Liver (tissue), 9 donors: ENCODE results near the gene GLI2. TPM values are rescaled to one million over a fixed set of nuclear protein-coding genes. Genes with fewer than 3 reads are reported as not detected.

Source experiments
- DNase-seq: peaks from one replicate; pipeline ENCODE4 v3.0.0-alpha.2; 2017; ENCODE audit warnings: low spot score
- H3K27ac ChIP-seq, 2 donors: one replicate each; pipeline ENCODE4 v1.7.0; 2013; ENCODE audit warnings: inconsistent platforms in 2 of 2, low read length in 2 of 2, control low read depth in 1 of 2, low read depth in 1 of 2, mild to moderate bottlenecking in 1 of 2
- H3K27me3 ChIP-seq, 4 donors: one replicate each; pipeline versions ENCODE4 v1.6.1 to v1.7.0; 2013; ENCODE audit warnings: low read length in 3 of 4, inconsistent platforms in 1 of 4, mild to moderate bottlenecking in 1 of 4, moderate library complexity in 1 of 4; ENCODE audit not compliant: control insufficient read depth in 4 of 4, insufficient read depth in 4 of 4
- H3K36me3 ChIP-seq, 4 donors: one replicate each; pipeline versions ENCODE4 v1.6.1 to v1.7.0; 2013; ENCODE audit warnings: low read length in 3 of 4, mild to moderate bottlenecking in 3 of 4, low read depth in 1 of 4, moderate library complexity in 1 of 4; ENCODE audit not compliant: control insufficient read depth in 4 of 4, insufficient read depth in 3 of 4
- H3K4me1 ChIP-seq, 4 donors: one replicate each; pipeline versions ENCODE4 v1.6.1 to v1.7.0; 2013; ENCODE audit warnings: low read length in 3 of 4, mild to moderate bottlenecking in 3 of 4, moderate library complexity in 1 of 4; ENCODE audit not compliant: control insufficient read depth in 4 of 4, insufficient read depth in 4 of 4
- H3K4me3 ChIP-seq, 3 donors: one replicate each; pipeline versions ENCODE4 v1.6.1 to v1.7.0; 2013; ENCODE audit warnings: low read length in 3 of 3, control low read depth in 1 of 3, low read depth in 1 of 3, mild to moderate bottlenecking in 1 of 3
- H3K9ac ChIP-seq, 2 donors: one replicate each; pipeline ENCODE4 v1.7.0; 2013; ENCODE audit warnings: low read length in 2 of 2, mild to moderate bottlenecking in 2 of 2, moderate library complexity in 2 of 2, control low read depth in 1 of 2, low read depth in 1 of 2
- H3K9me3 ChIP-seq, 4 donors: one replicate each; pipeline versions ENCODE4 v1.6.1 to v1.7.0; 2013; ENCODE audit warnings: low read length in 3 of 4; ENCODE audit not compliant: control insufficient read depth in 4 of 4
- EGR1 ChIP-seq, 2 donors: IDR thresholded peaks; 2 replicates each; pipeline ENCODE4 v1.6.1; 2016 to 2018; ENCODE audit warnings: antibody characterized with exemption in 2 of 2, low read depth in 2 of 2
- FOXA1 ChIP-seq: IDR thresholded peaks from 2 replicates; pipeline ENCODE4 v1.6.1; 2016; ENCODE audit warnings: antibody characterized with exemption
- FOXA2 ChIP-seq: IDR thresholded peaks from 2 replicates; pipeline ENCODE4 v1.6.1; 2016; ENCODE audit warnings: antibody characterized with exemption
- GABPA ChIP-seq, 2 donors: IDR thresholded peaks in 1 of 2; conservative IDR thresholded peaks in 1 of 2; 2 replicates each; pipeline ENCODE4 v1.6.1; 2016; ENCODE audit warnings: antibody characterized with exemption in 2 of 2, mild to moderate bottlenecking in 1 of 2, moderate library complexity in 1 of 2
- HNF4A ChIP-seq, 2 donors: conservative IDR thresholded peaks; 2 replicates each; pipeline ENCODE4 v1.6.1; 2016; ENCODE audit warnings: antibody characterized with exemption in 2 of 2, mild to moderate bottlenecking in 2 of 2
- HNF4G ChIP-seq: IDR thresholded peaks from 2 replicates; pipeline ENCODE4 v1.6.1; 2016; ENCODE audit warnings: antibody characterized with exemption
- JUND ChIP-seq, 2 donors: IDR thresholded peaks; 2 replicates each; pipeline ENCODE4 v1.6.1; 2016; ENCODE audit warnings: antibody characterized with exemption in 2 of 2
- NR2F2 ChIP-seq: IDR thresholded peaks from 2 replicates; pipeline ENCODE4 v1.6.1; 2016; ENCODE audit warnings: antibody characterized with exemption
- RAD21 ChIP-seq, 2 donors: IDR thresholded peaks; 2 replicates each; pipeline ENCODE4 v1.6.1; 2016; ENCODE audit warnings: antibody characterized with exemption in 2 of 2, mild to moderate bottlenecking in 2 of 2
- SP1 ChIP-seq: IDR thresholded peaks from 2 replicates; pipeline ENCODE4 v1.6.1; 2018; ENCODE audit warnings: antibody characterized with exemption, mild to moderate bottlenecking
- TAF1 ChIP-seq: conservative IDR thresholded peaks from 2 replicates; pipeline ENCODE4 v1.6.1; 2016; ENCODE audit warnings: antibody characterized with exemption, mild to moderate bottlenecking
- YY1 ChIP-seq: IDR thresholded peaks from 2 replicates; pipeline ENCODE4 v1.6.1; 2016; ENCODE audit warnings: antibody characterized with exemption, mild to moderate bottlenecking
- WGBS: extraction: QIAGEN DNeasy Blood & Tissue Kit; methylation state at CpG from one replicate; pipeline ENCODE4 v1.1.7; 2013; 5-methylcytosine and 5-hydroxymethylcytosine counted together
- polyA plus RNA-seq, 2 donors: library from polyadenylated mRNA; stranded (reverse) in 1 of 2; unstranded in 1 of 2; fragments of 200-250 nt in 1 of 2; fragments of >200 nt in 1 of 2; fragmentation: Nextera tagmentation in 1 of 2; extraction: Ambion mirVana in 1 of 2; gene quantifications; one replicate each; pipeline versions ENCODE4 v1.2.1 to v1.2.3, GENCODE V29; 2013 to 2015
- total RNA-seq, 2 donors: library from RNA; depleted of rRNA; stranded (reverse); fragments of >200 nt; gene quantifications; one replicate each; pipeline ENCODE4 v1.2.3, GENCODE V29; 2014
- TF ChIP-seq, protein P1 (sequence below): fragments of 150-350 bp; IDR thresholded peaks from 2 replicates; pipeline ENCODE4 v1.5.1; 2017; ENCODE audit warnings: improper control_type of control experiment, low read depth, low read length; ENCODE audit not compliant: missing input control
- TF ChIP-seq, protein P2 (sequence below): IDR thresholded peaks from 2 replicates; pipeline ENCODE4 v1.6.1; 2016; ENCODE audit warnings: antibody characterized with exemption
- TF ChIP-seq, protein P3 (sequence below): IDR thresholded peaks from 2 replicates; pipeline ENCODE4 v1.6.1; 2016; ENCODE audit warnings: antibody characterized with exemption
- TF ChIP-seq, protein P4 (sequence below): IDR thresholded peaks from 2 replicates; pipeline ENCODE4 v1.6.1; 2016; ENCODE audit warnings: antibody characterized with exemption
- TF ChIP-seq, protein P5 (sequence below): IDR thresholded peaks from 2 replicates; pipeline ENCODE4 v1.6.1; 2016; ENCODE audit warnings: antibody characterized with exemption, mild to moderate bottlenecking
- donor health status: healthy.
- donor health status: healthy.
- donor health status: healthy.
- donor health status: healthy.
- donor health status: healthy.

Gene GLI2
- total and polyA plus RNA-seq, 4 donors, result 0.04 to 0.16 (median 0.11) TPM

DNA sequence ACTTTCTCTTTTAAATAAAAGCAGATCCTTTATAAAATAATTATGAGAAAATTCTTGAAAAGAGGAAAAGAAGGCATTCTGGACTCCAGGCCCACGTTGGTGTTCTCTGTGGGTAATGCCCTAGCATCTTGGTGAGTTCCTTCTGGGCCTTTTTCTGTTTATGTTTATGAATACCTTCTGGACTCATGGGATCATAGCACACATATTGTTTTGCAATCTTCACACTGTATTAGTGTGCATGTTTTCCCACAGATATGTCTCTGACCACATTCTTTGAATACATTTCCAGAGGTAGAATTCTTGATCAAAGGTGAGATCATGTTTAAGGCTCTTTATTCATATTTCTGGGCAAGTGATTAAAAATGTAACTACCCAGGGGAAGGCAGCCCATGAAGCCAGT is 15.9 kb downstream of the GLI2 start:
- Histone ChIP-seq H3K27me3 (no peaks in the 10 kb centered on the region), H3K4me3 (no peak overlapping the region), H3K27ac (no peak overlapping the region), H3K4me1 (no peaks in the 10 kb centered on the region), H3K9me3 (no peaks in the 10 kb centered on the region), H3K9ac (no peak overlapping the region), H3K36me3 (no peaks in the 10 kb centered on the region)
- DNase-seq, result no peak
- TF ChIP-seq FOXA2 (no peak), TAF1 (no peak), YY1 (no peak), HNF4G (no peak), EGR1 (IDR thresholded peaks at IDR 0.05; ENCODE audit: low read depth in 2 of 2) (no peak), JUND (IDR thresholded peaks at IDR 0.05) (no peak), RAD21 (IDR thresholded peaks at IDR 0.05) (no peak), GABPA (IDR thresholded peaks at IDR 0.05 in 1 of 2, conservative IDR thresholded peaks at IDR 0.05 in 1 of 2) (no peak), HNF4A (conservative IDR thresholded peaks at IDR 0.05) (no peak), NR2F2 (no peak), FOXA1 (no peak), SP1 (no peak)
- TF ChIP-seq, protein P1, sequence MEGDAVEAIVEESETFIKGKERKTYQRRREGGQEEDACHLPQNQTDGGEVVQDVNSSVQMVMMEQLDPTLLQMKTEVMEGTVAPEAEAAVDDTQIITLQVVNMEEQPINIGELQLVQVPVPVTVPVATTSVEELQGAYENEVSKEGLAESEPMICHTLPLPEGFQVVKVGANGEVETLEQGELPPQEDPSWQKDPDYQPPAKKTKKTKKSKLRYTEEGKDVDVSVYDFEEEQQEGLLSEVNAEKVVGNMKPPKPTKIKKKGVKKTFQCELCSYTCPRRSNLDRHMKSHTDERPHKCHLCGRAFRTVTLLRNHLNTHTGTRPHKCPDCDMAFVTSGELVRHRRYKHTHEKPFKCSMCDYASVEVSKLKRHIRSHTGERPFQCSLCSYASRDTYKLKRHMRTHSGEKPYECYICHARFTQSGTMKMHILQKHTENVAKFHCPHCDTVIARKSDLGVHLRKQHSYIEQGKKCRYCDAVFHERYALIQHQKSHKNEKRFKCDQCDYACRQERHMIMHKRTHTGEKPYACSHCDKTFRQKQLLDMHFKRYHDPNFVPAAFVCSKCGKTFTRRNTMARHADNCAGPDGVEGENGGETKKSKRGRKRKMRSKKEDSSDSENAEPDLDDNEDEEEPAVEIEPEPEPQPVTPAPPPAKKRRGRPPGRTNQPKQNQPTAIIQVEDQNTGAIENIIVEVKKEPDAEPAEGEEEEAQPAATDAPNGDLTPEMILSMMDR, result no peak
- TF ChIP-seq, protein P2, sequence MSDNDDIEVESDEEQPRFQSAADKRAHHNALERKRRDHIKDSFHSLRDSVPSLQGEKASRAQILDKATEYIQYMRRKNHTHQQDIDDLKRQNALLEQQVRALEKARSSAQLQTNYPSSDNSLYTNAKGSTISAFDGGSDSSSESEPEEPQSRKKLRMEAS, result no peak
- TF ChIP-seq, protein P3, sequence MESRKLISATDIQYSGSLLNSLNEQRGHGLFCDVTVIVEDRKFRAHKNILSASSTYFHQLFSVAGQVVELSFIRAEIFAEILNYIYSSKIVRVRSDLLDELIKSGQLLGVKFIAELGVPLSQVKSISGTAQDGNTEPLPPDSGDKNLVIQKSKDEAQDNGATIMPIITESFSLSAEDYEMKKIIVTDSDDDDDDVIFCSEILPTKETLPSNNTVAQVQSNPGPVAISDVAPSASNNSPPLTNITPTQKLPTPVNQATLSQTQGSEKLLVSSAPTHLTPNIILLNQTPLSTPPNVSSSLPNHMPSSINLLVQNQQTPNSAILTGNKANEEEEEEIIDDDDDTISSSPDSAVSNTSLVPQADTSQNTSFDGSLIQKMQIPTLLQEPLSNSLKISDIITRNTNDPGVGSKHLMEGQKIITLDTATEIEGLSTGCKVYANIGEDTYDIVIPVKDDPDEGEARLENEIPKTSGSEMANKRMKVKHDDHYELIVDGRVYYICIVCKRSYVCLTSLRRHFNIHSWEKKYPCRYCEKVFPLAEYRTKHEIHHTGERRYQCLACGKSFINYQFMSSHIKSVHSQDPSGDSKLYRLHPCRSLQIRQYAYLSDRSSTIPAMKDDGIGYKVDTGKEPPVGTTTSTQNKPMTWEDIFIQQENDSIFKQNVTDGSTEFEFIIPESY, result no peak
- TF ChIP-seq, protein P4, sequence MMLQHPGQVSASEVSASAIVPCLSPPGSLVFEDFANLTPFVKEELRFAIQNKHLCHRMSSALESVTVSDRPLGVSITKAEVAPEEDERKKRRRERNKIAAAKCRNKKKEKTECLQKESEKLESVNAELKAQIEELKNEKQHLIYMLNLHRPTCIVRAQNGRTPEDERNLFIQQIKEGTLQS, result no peak
- TF ChIP-seq, protein P5, sequence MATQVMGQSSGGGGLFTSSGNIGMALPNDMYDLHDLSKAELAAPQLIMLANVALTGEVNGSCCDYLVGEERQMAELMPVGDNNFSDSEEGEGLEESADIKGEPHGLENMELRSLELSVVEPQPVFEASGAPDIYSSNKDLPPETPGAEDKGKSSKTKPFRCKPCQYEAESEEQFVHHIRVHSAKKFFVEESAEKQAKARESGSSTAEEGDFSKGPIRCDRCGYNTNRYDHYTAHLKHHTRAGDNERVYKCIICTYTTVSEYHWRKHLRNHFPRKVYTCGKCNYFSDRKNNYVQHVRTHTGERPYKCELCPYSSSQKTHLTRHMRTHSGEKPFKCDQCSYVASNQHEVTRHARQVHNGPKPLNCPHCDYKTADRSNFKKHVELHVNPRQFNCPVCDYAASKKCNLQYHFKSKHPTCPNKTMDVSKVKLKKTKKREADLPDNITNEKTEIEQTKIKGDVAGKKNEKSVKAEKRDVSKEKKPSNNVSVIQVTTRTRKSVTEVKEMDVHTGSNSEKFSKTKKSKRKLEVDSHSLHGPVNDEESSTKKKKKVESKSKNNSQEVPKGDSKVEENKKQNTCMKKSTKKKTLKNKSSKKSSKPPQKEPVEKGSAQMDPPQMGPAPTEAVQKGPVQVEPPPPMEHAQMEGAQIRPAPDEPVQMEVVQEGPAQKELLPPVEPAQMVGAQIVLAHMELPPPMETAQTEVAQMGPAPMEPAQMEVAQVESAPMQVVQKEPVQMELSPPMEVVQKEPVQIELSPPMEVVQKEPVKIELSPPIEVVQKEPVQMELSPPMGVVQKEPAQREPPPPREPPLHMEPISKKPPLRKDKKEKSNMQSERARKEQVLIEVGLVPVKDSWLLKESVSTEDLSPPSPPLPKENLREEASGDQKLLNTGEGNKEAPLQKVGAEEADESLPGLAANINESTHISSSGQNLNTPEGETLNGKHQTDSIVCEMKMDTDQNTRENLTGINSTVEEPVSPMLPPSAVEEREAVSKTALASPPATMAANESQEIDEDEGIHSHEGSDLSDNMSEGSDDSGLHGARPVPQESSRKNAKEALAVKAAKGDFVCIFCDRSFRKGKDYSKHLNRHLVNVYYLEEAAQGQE, result no peak
- 81% methylated on average over 1 of the region's 1 CpG for WGBS
